Neuronal stem cell (in vitro differentiated cells): ENCODE measurements around the gene BRMS1.
A peak's percentile ranks its signal among the peaks of the same experiment; 100 is the strongest.

Experiments
- DNase-seq: peaks from one replicate; pipeline ENCODE4 v3.0.0-alpha.2; 2013; ENCODE audit warnings: low spot score
- H2AFZ ChIP-seq: one replicate; pipeline ENCODE4 v1.6.1; 2013; ENCODE audit warnings: mild to moderate bottlenecking, low read length, inconsistent platforms
- H2AK5ac ChIP-seq: 2 replicates; pipeline ENCODE4 v1.6.1; 2013; ENCODE audit warnings: low read depth, mild to moderate bottlenecking, inconsistent platforms, low read length, moderate library complexity, mixed read lengths
- H2BK120ac ChIP-seq: 2 replicates; pipeline ENCODE4 v1.6.1; 2013; ENCODE audit warnings: low read depth, mild to moderate bottlenecking, inconsistent platforms, low read length, moderate library complexity, mixed read lengths
- H2BK12ac ChIP-seq: one replicate; pipeline ENCODE4 v1.6.1; 2013; ENCODE audit warnings: low read length, inconsistent platforms
- H2BK15ac ChIP-seq: 2 replicates; pipeline ENCODE4 v1.6.1; 2013; ENCODE audit warnings: mild to moderate bottlenecking, low read length, inconsistent platforms, mixed read lengths
- H2BK5ac ChIP-seq: one replicate; pipeline ENCODE4 v1.6.1; 2013; ENCODE audit warnings: inconsistent platforms, mild to moderate bottlenecking, low read length, moderate library complexity
- H3K14ac ChIP-seq: one replicate; pipeline ENCODE4 v1.6.1; 2013; ENCODE audit warnings: low read length, inconsistent platforms
- H3K18ac ChIP-seq: 2 replicates; pipeline ENCODE4 v1.6.1; 2013; ENCODE audit warnings: low read length, inconsistent platforms
- H3K23ac ChIP-seq: 2 replicates; pipeline ENCODE4 v1.6.1; 2013; ENCODE audit warnings: low read depth, mild to moderate bottlenecking, mixed read lengths, low read length, inconsistent platforms; ENCODE audit not compliant: poor library complexity
- H3K27ac ChIP-seq: replicated peaks from 3 replicates; pipeline ENCODE4 v1.5.1; 2013; ENCODE audit warnings: low read length, inconsistent platforms
- H3K27me3 ChIP-seq, 3 experiments: 2 replicates each; pipeline ENCODE4 v1.6.1; 2013; ENCODE audit warnings: low read length in 3 of 3, mild to moderate bottlenecking in 2 of 3, inconsistent platforms in 1 of 3, low read depth in 1 of 3, mixed read lengths in 1 of 3, moderate library complexity in 1 of 3; ENCODE audit not compliant: control insufficient read depth in 3 of 3, insufficient read depth in 3 of 3
- H3K36me3 ChIP-seq, 2 donors: replicated peaks in 1 of 2; 2 replicates each; pipeline ENCODE4 v1.6.1; 2013; ENCODE audit warnings: low read length in 2 of 2; ENCODE audit not compliant: control insufficient read depth in 2 of 2, insufficient read depth in 2 of 2
- H3K4ac ChIP-seq: 2 replicates; pipeline ENCODE4 v1.6.1; 2013; ENCODE audit warnings: inconsistent platforms, mild to moderate bottlenecking, low read length, moderate library complexity
- H3K4me1 ChIP-seq, 2 donors: 1 replicate in 1 of 2; 2 replicates in 1 of 2; pipeline ENCODE4 v1.6.1; 2013; ENCODE audit warnings: low read length in 2 of 2, low read depth in 1 of 2; ENCODE audit not compliant: control insufficient read depth in 2 of 2, insufficient read depth in 1 of 2
- H3K4me2 ChIP-seq: one replicate; pipeline ENCODE4 v1.6.1; 2013; ENCODE audit warnings: mild to moderate bottlenecking, low read length, inconsistent platforms; ENCODE audit not compliant: insufficient read depth, poor library complexity, severe bottlenecking
- H3K4me3 ChIP-seq, 2 donors: 2 replicates each; pipeline ENCODE4 v1.5.1; 2013; ENCODE audit warnings: low read length in 2 of 2, mild to moderate bottlenecking in 2 of 2, inconsistent platforms in 1 of 2, moderate library complexity in 1 of 2
- H3K79me1 ChIP-seq: one replicate; pipeline ENCODE4 v1.6.1; 2013; ENCODE audit warnings: low read depth, mild to moderate bottlenecking, inconsistent platforms, low read length, moderate library complexity
- H3K9ac ChIP-seq: one replicate; pipeline ENCODE4 v1.6.1; 2013; ENCODE audit warnings: mild to moderate bottlenecking, low read depth, low read length, inconsistent platforms; ENCODE audit not compliant: poor library complexity
- H3K9me3 ChIP-seq, 2 donors: replicated peaks in 1 of 2; 2 replicates each; pipeline versions ENCODE3 to v1.6.1; 2013; ENCODE audit warnings: low read length in 2 of 2, mild to moderate bottlenecking in 2 of 2, inconsistent platforms in 1 of 2, low read depth in 1 of 2, mixed read lengths in 1 of 2, moderate library complexity in 1 of 2; ENCODE audit not compliant: control insufficient read depth in 2 of 2, insufficient read depth in 1 of 2
- H4K8ac ChIP-seq: one replicate; pipeline ENCODE4 v1.6.1; 2013; ENCODE audit warnings: low read depth, mild to moderate bottlenecking, inconsistent platforms, low read length, moderate library complexity
- H4K91ac ChIP-seq: one replicate; pipeline ENCODE4 v1.6.1; 2013; ENCODE audit warnings: low read length, low read depth, mild to moderate bottlenecking, inconsistent platforms; ENCODE audit not compliant: poor library complexity
- WGBS, 2 donors: extraction: QIAGEN DNeasy Blood & Tissue Kit; methylation state at CpG; one replicate each; pipeline ENCODE4 v1.1.7; 2013; ENCODE audit warnings: missing lambda C conversion rate in 2 of 2, mixed read lengths in 1 of 2; ENCODE audit not compliant: insufficient read length in 2 of 2, insufficient replicate concordance in 1 of 2; ENCODE audit errors: extremely low coverage in 2 of 2; 5-methylcytosine and 5-hydroxymethylcytosine counted together

Gene BRMS1

DNA sequence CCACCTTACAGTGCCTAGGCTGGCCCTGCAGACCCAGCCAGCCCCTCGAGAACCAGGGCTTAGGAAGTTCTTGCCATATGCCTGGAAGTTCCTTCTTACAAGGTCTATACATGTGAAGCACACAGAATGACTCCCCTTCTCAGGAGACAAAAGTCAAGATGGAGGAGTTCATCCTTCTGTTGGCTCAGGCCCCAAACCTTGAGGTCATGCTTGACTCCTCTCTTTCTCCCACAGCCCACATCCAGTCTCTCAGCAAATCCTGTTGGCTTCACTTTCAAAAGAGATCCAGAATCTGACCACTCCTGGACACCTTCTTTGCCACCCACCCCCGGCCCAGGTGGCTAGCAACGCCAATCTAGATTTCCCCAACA is 26.3 kb downstream of the BRMS1 start:
- DNase-seq: no peak
- no CpG with 5 or more reads among the region's 3 CpGs for WGBS, 2 donors

DNA sequence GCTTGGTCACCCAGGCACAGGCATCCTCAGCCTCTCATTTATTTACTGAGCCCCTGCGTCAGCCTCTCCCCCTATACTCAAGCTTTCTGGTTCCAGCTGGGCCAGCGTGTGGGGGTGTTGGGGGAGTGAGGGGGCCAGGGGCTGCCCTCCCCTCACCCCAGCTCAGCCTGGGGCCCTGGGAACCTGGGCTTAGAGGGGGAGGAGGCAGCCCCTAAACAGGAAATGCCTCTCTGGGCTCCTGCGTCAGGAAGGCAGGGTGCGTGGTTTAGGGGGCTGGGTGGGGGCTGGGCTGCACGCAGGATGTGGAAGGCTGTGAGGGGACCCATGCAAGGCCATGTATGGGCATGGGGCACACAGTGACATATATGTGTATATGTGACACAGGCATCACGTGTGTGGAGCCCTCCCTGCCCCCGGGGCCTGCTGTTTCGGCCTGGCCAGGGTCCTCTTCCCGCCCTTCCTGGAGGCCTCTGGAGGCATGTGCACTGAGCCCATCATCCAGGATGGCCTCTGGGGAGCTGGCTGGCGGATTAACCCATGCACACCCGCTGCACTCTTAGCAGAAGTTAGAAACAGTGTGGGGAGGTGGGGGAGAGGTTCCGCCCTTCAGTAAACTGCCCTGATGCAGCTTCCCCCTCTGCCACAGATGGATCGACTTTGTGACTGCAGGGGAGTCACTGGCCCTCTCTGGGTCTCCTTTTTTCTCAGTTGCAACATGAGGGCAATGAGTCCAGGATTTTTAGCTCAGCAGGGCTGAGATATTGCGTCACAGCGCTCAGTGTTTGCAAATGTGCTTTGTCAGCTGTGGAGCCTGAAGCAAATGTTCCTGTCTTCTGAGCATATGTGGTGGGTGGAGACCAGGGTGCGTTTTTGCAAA is 26.9 kb downstream of the BRMS1 start:
- Histone ChIP-seq H3K27ac (no peak overlapping the region), H3K79me1 (no peaks in the 10 kb centered on the region)
- WGBS, 2 donors: no CpG with 5 or more reads among the region's 16 CpGs

More for the DNA sequence above, 26.3 kb downstream of the BRMS1 start:
- Histone ChIP-seq H2BK15ac (no peak overlapping the region), H2BK120ac (no peak overlapping the region), H2BK5ac (no peak overlapping the region), H3K4me3 (no peak overlapping the region), H3K9me3 (no peaks in the 10 kb centered on the region), H4K8ac (peak overlapping the region; percentile 45), H2AFZ (peak overlapping the region; percentile 84), H3K23ac (no peak overlapping the region), H3K36me3 (no peaks in the 10 kb centered on the region), H4K91ac (no peak overlapping the region), H2AK5ac (no peak overlapping the region), H2BK12ac (peak overlapping the region; percentile 31), H3K27me3 (no peaks in the 10 kb centered on the region), H3K79me1 (no peaks in the 10 kb centered on the region), H3K4me2 (no peak overlapping the region), H3K27ac (no peak overlapping the region), H3K4ac (no peak overlapping the region), H3K14ac (no peak overlapping the region), H3K9ac (no peak overlapping the region), H3K4me1 (peaks cover 25 to 31% of the 10 kb centered on the region in 2 donors), H3K18ac (no peak overlapping the region)

DNA sequence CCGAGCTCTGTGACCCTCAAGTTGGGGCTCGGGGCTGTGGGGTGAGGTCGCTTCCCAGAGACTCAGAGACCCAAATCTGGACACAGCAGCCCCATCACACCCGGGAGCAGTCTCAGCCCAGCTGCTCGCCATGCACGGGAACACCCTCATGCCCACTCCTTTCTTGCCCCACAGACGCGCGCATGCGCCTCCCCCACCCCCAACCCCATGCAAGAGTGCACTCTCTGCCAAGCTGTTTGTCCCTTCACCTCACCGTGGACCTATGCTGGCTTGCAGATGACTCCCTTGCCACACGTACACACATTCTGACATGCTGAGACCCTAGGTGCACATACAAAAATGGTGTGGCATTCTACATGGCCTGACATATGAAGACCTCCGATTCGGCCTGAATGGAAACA is 27.6 kb downstream of the BRMS1 start:
- Histone ChIP-seq H2AFZ (peak overlapping the region; percentile 84), H3K9ac (peak overlapping the region; percentile 13), H3K36me3 (no peaks in the 10 kb centered on the region), H2BK5ac (no peak overlapping the region), H3K79me1 (no peaks in the 10 kb centered on the region), H3K18ac (peak overlapping the region; percentile 58), H3K14ac (no peak overlapping the region), H3K4me3 (no peak overlapping the region), H3K4me1 (peaks cover 22 to 28% of the 10 kb centered on the region in 2 donors), H2BK120ac (no peak overlapping the region), H2BK12ac (no peak overlapping the region), H3K23ac (peak overlapping the region; percentile 40), H3K9me3 (no peaks in the 10 kb centered on the region), H3K27me3 (no peaks in the 10 kb centered on the region), H3K4ac (no peak overlapping the region), H4K8ac (no peak overlapping the region), H2AK5ac (peak overlapping the region; percentile 1), H2BK15ac (no peak overlapping the region), H4K91ac (no peak overlapping the region), H3K27ac (peak overlapping the region; percentile 42), H3K4me2 (peak overlapping the region; percentile 2)
- no peak for DNase-seq
- WGBS, 2 donors: no CpG with 5 or more reads among the region's 14 CpGs

More for the DNA sequence above, 26.9 kb downstream of the BRMS1 start:
- Histone ChIP-seq H3K18ac (peak overlapping the region; percentile 69), H3K4me3 (no peak overlapping the region), H3K23ac (no peak overlapping the region), H2BK15ac (peak overlapping the region; percentile 40), H2BK12ac (peak overlapping the region; percentile 31), H3K36me3 (no peaks in the 10 kb centered on the region), H2BK120ac (no peak overlapping the region), H3K27me3 (no peaks in the 10 kb centered on the region), H3K4me2 (no peak overlapping the region), H4K8ac (peak overlapping the region; percentile 90), H2AK5ac (peak overlapping the region; percentile 3), H2BK5ac (no peak overlapping the region), H3K4me1 (peaks cover 24 to 29% of the 10 kb centered on the region in 2 donors), H3K9me3 (no peaks in the 10 kb centered on the region), H3K14ac (no peak overlapping the region), H4K91ac (no peak overlapping the region), H2AFZ (peak overlapping the region; percentile 84), H3K9ac (no peak overlapping the region), H3K4ac (no peak overlapping the region)
- DNase-seq: no peak

DNA sequence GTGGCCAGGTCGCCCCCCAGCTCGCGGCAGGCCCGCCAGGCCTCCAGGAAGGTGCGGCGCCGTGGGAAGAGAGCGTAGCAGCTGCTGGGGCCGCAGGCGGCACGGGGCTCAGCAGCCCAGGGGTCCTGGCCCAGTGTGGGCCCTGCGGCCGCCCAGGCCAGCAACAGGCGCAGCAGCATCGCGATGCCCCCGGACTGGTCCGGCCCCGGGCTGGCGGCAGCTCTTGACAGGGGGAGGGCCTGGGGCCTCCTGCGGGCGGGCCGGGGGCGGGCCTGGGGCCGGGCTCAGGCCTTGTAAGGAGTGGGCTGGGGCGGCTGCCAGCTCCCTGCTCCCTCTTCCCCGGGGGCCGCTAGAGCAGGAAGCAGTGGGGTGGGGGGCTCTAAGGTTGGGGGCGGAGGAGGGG is 28.1 kb downstream of the BRMS1 start, which contains the start of gene CD248:
TSS of gene CD248 (minus strand) at position 196 of the 403 bp plus-strand sequence. CDS start at position 179, 17 bp downstream.
- Histone ChIP-seq H3K23ac (peak within 1 kb of the TSS; percentile 50), H3K9ac (peak within 1 kb of the TSS; percentile 70), H3K79me1 (no peaks in the 10 kb centered on the region), H4K91ac (peak within 1 kb of the TSS; percentile 74), H4K8ac (peak within 1 kb of the TSS; percentile 90), H2AK5ac (peak within 1 kb of the TSS; percentile 98), H3K4me1 (peaks cover 22 to 30% of the 10 kb centered on the region in 2 donors), H3K14ac (peak within 1 kb of the TSS; percentile 91), H3K18ac (peak within 1 kb of the TSS; percentile 69), H3K4me3 (no peak within 1 kb of the TSS), H3K4ac (peak within 1 kb of the TSS; percentile 79), H3K36me3 (no peaks in the 10 kb centered on the region), H3K4me2 (peak within 1 kb of the TSS; percentile 13), H3K27ac (peak within 1 kb of the TSS; percentile 42), H2AFZ (peak within 1 kb of the TSS; percentile 84), H3K27me3 (no peaks in the 10 kb centered on the region), H2BK15ac (peak within 1 kb of the TSS; percentile 88), H2BK5ac (no peak within 1 kb of the TSS), H2BK12ac (peak within 1 kb of the TSS; percentile 64), H3K9me3 (no peaks in the 10 kb centered on the region), H2BK120ac (peak within 1 kb of the TSS; percentile 68)
- WGBS, 2 donors: no CpG with 5 or more reads among the region's 29 CpGs
- no peak for DNase-seq
